GM21381 (cell line): Measurements from ENCODE around the gene NRXN2.

ENCODE experiments used
- ATAC-seq: cut with Tn5 transposase; IDR thresholded peaks from one replicate; pipeline ENCODE4 v1.9.1; 2021; ENCODE audit warnings: mild to moderate bottlenecking, moderate library complexity; ENCODE audit not compliant: unreplicated experiment

Gene NRXN2

GRCh38 chr11:64744544-64745188 is 21.7 kb upstream of the NRXN2 start:
- no peak for ATAC-seq

- ATAC-seq: no peak
Measured at GRCh38 chr11:64743591-64744543, 20.9 kb upstream of the NRXN2 start, which contains the start of gene RASGRP2. Gene RASGRP2 (minus strand): TSS chr11:64744142. CDS start chr11:64742866, 1,276 bp downstream.

- ATAC-seq: no peak
Measured at GRCh38 chr11:64742889-64743590, 20.0 kb upstream of the NRXN2 start.

DNA sequence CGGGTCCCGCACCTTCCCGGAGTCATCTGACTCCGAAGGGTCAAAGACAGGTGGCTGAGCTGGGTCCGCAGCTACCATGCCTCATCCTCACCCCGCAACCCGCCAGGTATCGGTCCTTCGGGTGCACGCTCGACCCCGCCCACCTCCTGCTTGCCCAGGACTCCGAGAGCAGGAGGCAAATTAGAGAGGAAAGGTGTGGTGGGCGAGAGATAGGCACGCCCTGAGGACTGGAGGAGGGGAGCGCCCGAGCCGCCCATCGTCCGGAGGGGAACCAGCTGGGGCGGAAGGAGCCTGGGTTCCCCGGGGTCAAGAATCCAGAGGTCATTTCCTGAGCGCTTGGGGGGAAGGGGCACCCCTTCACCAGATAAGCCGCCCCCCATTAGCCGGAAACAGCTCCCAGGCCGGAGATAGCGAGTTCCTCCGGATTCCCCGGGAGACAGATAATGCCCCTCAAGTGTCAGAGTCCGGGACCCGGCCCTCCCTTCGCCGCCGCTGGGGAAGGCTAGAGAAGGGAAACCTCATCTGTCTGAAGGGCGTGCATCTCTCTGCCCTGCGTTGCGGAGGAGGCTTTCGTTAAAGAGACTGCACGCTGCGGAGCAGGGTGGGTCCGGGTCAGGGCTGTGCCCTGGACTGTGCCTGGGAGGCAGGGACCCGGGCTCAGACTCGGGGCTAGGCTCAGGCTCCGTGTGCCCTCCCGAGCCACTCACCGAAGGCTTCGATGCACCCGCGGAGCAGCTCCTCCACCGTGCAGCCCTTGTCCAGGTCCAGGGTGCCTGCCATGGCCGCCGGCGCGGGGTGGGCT is 19.3 kb upstream of the NRXN2 start:
- ATAC-seq: no peak

GRCh38 chr11:64741375-64742086 is 18.5 kb upstream of the NRXN2 start:
- ATAC-seq: no peak

DNA sequence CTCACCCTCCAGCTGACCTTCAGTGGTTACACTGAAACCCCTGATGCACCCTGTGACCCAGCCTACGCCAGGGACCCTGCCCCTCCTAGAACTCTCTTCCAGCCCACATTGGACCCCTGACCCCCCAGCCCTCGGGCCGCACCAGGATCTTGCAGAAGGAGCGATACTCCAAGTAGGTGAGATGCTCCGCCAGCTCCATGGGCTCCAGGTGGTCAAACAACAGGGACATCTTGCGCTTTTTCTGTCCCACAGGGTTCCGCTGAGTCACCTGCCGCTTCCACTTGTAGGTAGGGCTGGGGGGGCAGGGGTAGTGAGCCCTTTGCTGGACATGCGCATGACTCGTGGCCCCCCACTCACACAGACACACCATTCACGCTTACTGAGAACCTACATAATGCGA is 16.9 kb upstream of the NRXN2 start:
- no peak for ATAC-seq

DNA sequence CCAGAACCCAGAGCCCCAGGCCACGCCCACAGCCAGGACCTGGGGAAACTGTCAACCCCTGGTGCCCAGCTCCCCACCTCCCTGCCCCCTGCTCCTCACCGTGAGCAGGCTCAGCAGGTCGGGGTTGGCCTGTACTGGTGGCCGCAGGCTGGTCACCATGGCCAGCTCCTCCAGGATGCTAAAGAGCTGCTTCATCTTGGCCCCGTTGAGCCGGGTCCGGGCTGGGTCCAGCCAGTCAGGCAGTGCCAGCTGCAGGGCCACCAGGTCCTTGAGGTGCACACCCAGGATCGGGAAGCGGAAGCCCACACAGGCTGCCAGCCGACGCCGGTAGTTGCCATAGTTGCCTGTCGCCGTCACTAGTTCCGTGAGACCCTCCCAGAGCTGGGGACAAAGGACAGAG is 13.7 kb upstream of the NRXN2 start:
- no peak for ATAC-seq

GRCh38 chr11:64735725-64736259 is 12.8 kb upstream of the NRXN2 start:
- no peak for ATAC-seq

- ATAC-seq: no peak
Measured at GRCh38 chr11:64734811-64735724, 12.1 kb upstream of the NRXN2 start.

GRCh38 chr11:64731601-64732000 is 8.6 kb upstream of the NRXN2 start:
- no peak for ATAC-seq

DNA sequence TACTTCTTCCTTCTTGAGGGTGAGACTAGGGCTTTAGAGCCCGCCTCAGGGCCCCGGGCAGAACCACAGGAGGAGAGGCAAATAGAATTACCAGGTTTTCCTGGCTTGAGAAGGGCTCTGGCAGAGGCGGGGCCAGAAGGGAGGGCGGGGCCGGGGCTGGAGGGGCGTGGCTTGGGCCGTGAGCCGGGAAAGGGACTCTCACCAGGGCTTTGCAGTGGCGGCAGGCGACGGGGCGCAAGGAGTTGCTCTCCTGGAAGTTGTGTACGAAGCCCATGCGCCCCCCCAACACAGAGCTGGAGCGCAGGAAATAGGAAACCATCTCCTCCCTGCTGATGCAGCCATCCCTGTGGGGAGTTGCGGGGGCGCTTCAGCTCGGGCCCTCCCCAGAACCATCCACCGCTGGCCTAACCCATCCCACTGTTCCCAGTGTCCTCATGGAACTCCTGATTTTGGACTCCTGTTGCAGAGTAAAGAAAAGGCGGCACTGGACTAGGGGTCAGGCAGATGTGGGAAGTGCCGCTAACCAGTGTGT is 6.9 kb upstream of the NRXN2 start:
- no peak for ATAC-seq

DNA sequence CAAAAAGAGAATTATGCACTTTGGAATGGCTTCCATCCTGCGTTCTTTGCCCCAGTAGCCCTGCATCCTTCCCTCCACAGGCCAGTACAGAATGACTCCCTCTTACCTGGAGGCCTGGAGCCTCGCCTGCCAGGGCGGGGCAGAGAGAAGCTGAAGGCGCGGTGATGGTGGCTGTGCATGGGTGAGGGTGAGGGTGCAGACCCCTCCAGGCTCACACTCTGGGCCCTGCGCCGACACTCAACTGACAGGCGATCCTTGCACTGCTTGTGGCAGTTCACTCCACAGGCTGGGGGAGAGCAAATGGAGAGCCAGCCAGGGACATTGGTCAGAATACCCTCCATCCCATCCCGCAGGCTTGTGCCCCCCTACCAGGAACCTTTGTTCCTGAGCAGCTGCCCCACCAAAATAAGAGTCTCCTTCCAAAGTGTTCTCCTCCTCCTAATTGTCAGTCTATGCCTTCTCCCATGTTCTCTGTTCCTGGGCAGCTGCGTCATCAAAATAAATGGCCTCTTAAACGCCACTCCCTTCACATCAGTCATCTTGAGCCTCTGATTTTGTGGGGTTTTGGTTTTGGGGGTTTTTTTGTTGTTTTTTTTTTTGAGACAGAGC is 5.9 kb upstream of the NRXN2 start:
- no peak for ATAC-seq

DNA sequence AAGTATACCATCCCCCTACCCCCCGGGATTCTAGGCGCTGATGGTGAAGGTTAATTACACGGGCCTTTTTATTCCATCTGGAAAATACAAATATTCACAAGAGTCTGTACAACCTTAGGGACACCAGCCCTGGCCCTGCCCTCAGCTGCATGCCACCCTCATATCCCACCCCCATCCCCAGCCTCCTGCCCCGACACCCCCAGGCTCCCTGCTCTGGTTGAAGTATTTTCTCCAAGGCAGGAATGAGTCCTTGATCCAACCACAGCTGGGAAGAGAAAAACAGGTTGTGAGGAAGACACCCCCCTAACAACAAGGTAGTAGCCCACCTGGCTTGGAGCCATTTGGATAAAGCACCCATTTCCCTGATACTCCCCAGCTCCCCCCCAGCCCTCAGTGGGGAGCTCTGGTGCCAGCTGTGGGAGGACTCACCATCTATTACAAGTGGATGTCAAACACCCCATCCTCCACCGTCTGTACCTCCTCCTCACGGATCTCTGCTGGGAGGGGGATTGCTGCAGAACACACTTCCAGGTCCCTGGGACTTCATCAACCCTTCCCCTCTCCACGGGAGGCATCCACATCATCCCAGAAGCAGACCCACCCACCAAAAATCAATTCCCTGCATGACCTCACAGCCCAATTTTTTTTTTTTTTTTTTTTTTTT is 4.0 kb upstream of the NRXN2 start:
- no peak for ATAC-seq

- no peak for ATAC-seq
Measured at GRCh38 chr11:64726211-64726641, 3.2 kb upstream of the NRXN2 start.

DNA sequence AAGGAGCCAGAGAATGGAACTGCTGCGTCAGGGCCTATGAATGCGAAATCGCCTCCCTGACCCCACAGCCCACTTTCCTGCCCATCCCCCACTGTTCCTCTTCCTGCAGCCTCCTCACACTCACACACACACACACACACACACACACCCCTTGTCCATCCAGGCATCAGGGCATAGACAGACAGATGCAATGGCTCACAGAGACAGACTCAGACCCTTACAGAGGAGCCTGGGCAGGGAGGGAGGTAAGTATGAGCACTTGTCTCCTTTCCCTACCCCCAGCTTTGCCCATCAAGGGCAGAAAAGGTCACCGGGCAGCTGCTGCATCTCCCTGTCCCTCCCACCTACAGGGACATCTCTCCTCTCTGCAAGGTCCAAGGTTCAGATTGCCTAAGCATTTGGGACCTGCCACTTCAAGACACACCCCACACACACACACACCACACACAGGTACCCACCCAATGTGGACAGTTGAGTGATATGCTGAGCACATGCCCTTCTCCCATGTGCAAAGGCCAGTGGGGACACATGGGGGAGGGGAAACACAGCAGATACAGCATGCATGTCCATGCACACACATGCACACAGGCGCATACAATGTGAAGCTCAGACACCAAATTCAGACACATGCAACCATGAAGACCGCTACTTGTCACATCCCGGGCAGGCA is 2.0 kb upstream of the NRXN2 start:
- ATAC-seq: no peak

GRCh38 chr11:64723907-64724862 is 1.2 kb upstream of the NRXN2 start:
- no peak for ATAC-seq
